Neutrophil (primary cell): ENCODE data around the gene PPP1R1B.

Source experiments
- H3K27ac ChIP-seq: fragments of 200-600 bp; sonication (generic); 2 replicates; pipeline ENCODE4 v1.5.1; 2016; ENCODE audit warnings: mild to moderate bottlenecking, moderate library complexity
- H3K27me3 ChIP-seq: fragments of 200-600 bp; sonication (generic); 2 replicates; pipeline ENCODE4 v1.6.0; 2016; ENCODE audit warnings: mild to moderate bottlenecking
- H3K36me3 ChIP-seq: fragments of 200-600 bp; sonication (generic); 2 replicates; pipeline ENCODE4 v1.5.1; 2017
- H3K4me1 ChIP-seq, 2 experiments: fragments of 200-600 bp in 1 of 2; sonication (generic) in 1 of 2; 1 replicate in 1 of 2; 2 replicates in 1 of 2; pipeline versions ENCODE4 v1.5.1 to v1.6.1; 2013 to 2016; ENCODE audit warnings: low read depth in 1 of 2, low read length in 1 of 2, mild to moderate bottlenecking in 1 of 2, moderate library complexity in 1 of 2; ENCODE audit not compliant: control insufficient read depth in 1 of 2, insufficient read depth in 1 of 2
- H3K4me3 ChIP-seq, 2 experiments: fragments of 200-600 bp in 1 of 2; sonication (generic) in 1 of 2; 1 replicate in 1 of 2; 2 replicates in 1 of 2; pipeline ENCODE4 v1.5.1; 2013 to 2016; ENCODE audit warnings: low read depth in 1 of 2, low read length in 1 of 2, mild to moderate bottlenecking in 1 of 2, moderate library complexity in 1 of 2
- H3K9me3 ChIP-seq: fragments of 200-600 bp; sonication (generic); 2 replicates; pipeline ENCODE4 v1.5.1; 2016
- TF ChIP-seq, protein P1 (sequence below): fragments of 200-600 bp; sonication (generic); IDR thresholded peaks from 2 replicates; pipeline ENCODE4 v1.5.1; 2016; ENCODE audit warnings: antibody characterized with exemption

Gene PPP1R1B

DNA sequence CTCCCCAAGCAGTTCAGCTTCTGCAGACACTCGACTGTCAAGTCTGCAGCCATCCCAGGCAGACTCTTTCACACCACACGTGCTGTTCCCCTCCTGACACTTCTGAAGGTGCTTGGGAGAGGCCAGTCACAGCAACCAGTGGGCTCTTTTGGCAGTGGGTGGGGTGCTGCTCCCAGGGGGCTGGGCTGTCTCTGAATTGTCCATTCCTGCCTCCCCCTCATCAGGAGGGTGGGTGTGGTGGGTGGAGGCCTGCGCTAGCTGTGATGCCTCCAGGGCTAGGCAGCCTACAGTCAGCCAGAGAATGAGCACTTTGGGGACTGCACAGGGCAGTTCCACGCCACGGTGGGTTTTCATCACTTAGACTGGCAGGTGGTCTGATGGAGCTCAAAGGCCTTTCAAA lies 20.5 kb downstream of the PPP1R1B start:
- peaks cover 5% of the 10 kb centered on the region for H3K36me3 ChIP-seq
- H3K4me1 ChIP-seq, result peaks cover 22 to 24% of the 10 kb centered on the region in 2 experiments
- H3K9me3 ChIP-seq, result no peaks in the 10 kb centered on the region
- TF ChIP-seq, protein P1, sequence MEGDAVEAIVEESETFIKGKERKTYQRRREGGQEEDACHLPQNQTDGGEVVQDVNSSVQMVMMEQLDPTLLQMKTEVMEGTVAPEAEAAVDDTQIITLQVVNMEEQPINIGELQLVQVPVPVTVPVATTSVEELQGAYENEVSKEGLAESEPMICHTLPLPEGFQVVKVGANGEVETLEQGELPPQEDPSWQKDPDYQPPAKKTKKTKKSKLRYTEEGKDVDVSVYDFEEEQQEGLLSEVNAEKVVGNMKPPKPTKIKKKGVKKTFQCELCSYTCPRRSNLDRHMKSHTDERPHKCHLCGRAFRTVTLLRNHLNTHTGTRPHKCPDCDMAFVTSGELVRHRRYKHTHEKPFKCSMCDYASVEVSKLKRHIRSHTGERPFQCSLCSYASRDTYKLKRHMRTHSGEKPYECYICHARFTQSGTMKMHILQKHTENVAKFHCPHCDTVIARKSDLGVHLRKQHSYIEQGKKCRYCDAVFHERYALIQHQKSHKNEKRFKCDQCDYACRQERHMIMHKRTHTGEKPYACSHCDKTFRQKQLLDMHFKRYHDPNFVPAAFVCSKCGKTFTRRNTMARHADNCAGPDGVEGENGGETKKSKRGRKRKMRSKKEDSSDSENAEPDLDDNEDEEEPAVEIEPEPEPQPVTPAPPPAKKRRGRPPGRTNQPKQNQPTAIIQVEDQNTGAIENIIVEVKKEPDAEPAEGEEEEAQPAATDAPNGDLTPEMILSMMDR, result no peak
- H3K27ac ChIP-seq, result no peak overlapping the region
- no peaks in the 10 kb centered on the region for H3K27me3 ChIP-seq
- no peak overlapping the region for H3K4me3 ChIP-seq

DNA sequence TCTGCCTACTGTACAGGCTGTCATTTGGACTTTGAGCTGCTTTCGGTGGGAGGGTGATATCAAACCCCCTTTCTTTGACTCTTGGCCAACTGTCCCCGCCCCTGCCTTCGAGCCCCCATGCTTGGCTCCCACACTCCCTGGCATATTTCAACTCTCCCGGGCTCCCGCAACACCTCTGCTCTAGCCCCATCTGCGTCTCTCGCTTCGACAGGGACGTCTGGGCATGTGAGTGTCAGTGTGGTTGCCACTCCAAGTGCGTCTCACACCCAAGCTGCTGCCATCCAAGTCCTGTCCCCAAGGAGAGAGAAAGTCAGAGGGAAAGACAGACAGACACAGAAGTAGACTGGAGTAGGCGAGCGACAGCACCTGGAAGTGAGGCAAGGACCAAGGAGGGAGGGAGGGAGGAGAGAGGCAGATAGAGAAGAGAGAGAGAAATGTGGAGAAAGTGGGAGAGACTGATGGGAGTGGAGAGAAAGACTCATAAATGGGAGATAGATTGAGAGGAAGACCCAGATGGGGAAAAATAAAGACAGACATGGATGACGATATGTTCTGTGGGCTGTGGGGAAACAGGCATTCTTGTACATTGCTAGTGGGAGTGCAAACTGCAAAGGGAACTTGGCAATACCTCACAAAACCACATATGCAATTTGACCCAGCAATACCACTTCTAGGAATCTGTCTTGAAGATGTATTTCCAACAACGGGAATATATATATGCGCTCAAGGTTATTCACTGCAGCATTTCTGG lies 22.0 kb downstream of the PPP1R1B start:
- TF ChIP-seq, protein P1, result no peak

DNA sequence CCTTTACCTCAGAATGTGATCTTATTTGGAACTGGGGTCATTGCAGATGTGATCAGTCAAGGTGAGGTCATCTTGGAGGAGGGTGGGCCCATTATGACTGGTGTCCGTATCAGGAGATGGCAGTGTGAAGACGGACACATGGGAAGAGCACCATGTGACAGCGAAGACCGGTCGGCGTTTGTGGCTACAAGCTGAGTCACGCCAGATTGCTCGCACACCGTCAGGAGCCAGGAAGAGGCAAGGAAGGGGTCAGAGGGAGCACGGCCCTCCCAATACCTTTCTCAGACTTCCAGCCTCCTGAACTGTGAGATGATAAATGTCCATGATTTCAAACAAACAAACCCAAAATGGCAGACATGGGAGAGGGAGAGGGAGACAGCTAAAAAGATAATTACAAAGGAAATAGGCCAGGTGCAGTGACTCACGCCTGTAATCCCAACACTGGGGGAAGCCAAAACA lies 23.4 kb downstream of the PPP1R1B start:
- H3K27ac ChIP-seq, result no peak overlapping the region
- H3K36me3 ChIP-seq, result peaks cover 21% of the 10 kb centered on the region
- peaks cover 14 to 23% of the 10 kb centered on the region in 2 experiments for H3K4me1 ChIP-seq
- no peaks in the 10 kb centered on the region for H3K27me3 ChIP-seq
- TF ChIP-seq, protein P1, result no peak
- no peak overlapping the region for H3K4me3 ChIP-seq
- no peaks in the 10 kb centered on the region for H3K9me3 ChIP-seq

More for the DNA sequence above, 22.0 kb downstream of the PPP1R1B start:
- no peaks in the 10 kb centered on the region for H3K9me3 ChIP-seq
- no peak overlapping the region for H3K4me3 ChIP-seq
- H3K27ac ChIP-seq, result peak overlapping the region; percentile 13
- peaks cover 14 to 23% of the 10 kb centered on the region in 2 experiments for H3K4me1 ChIP-seq
- H3K36me3 ChIP-seq, result peaks cover 11% of the 10 kb centered on the region
- no peaks in the 10 kb centered on the region for H3K27me3 ChIP-seq

GRCh38 chr17:39651923-39652586 lies 25.3 kb downstream of the PPP1R1B start:
- TF ChIP-seq, protein P1, result no peak
- Histone ChIP-seq H3K4me1 (peaks cover 14 to 23% of the 10 kb centered on the region in 2 experiments), H3K27ac (no peak overlapping the region), H3K36me3 (peaks cover 31% of the 10 kb centered on the region), H3K27me3 (no peaks in the 10 kb centered on the region), H3K9me3 (no peaks in the 10 kb centered on the region), H3K4me3 (no peak overlapping the region)

- peaks cover 14 to 23% of the 10 kb centered on the region in 2 experiments for H3K4me1 ChIP-seq
- no peaks in the 10 kb centered on the region for H3K27me3 ChIP-seq
- TF ChIP-seq, protein P1, result no peak
- H3K9me3 ChIP-seq, result no peaks in the 10 kb centered on the region
- H3K4me3 ChIP-seq, result no peak overlapping the region
- peaks cover 38% of the 10 kb centered on the region for H3K36me3 ChIP-seq
- no peak overlapping the region for H3K27ac ChIP-seq
These were observed 26.0 kb downstream of the PPP1R1B start for GRCh38 chr17:39652587-39653315.
